HG03442 (cell line): Measurements from ENCODE around the gene FOXN1.
A peak's percentile ranks its signal among the peaks of the same experiment; 100 is the strongest.
"Not testable (repeated sequence)": the region's sequence is repeated elsewhere in the genome, so short reads cannot be mapped to it uniquely, and the experiment has no call there.

Source experiments
- ATAC-seq: cut with Tn5 transposase; IDR thresholded peaks from one replicate; pipeline ENCODE4 v1.9.1; 2021; ENCODE audit warnings: mild to moderate bottlenecking, moderate library complexity; ENCODE audit not compliant: unreplicated experiment

Gene FOXN1, protein sequence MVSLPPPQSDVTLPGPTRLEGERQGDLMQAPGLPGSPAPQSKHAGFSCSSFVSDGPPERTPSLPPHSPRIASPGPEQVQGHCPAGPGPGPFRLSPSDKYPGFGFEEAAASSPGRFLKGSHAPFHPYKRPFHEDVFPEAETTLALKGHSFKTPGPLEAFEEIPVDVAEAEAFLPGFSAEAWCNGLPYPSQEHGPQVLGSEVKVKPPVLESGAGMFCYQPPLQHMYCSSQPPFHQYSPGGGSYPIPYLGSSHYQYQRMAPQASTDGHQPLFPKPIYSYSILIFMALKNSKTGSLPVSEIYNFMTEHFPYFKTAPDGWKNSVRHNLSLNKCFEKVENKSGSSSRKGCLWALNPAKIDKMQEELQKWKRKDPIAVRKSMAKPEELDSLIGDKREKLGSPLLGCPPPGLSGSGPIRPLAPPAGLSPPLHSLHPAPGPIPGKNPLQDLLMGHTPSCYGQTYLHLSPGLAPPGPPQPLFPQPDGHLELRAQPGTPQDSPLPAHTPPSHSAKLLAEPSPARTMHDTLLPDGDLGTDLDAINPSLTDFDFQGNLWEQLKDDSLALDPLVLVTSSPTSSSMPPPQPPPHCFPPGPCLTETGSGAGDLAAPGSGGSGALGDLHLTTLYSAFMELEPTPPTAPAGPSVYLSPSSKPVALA

DNA sequence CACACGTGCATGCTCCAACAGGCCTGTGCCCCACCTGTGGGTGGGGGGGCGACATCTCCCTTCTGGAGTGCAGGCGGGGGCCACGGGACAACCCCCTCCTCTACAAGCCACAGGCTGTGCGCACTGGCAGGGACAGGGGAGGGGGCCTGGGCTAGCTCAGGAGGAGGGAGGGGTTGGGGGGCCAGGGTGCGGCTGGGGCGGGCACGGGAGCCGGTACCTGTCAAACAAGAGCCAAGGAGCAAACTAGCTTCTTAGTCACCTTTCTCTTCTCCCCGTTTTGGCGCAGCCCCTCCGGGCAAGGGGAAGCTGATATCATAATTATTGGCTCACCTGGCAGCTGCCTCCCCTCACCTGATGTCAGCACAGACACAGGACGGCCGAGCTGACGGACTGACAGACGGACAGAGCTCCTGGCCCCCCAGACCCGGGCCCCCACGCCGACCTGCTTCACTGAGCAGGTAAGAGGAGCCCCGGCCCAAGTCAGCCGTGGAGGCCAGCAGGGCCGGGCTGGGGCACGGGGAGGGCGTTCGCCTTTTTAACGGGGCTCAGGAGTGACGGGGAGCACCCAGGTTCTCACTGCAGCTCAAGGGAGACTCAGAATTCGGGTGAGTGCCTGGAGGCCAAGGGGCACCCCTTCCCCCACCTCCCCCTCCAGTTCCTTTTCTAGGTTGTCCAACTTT lies at the start of gene FOXN1:
TSS of gene FOXN1 (plus strand) at position 363 of the 680 bp plus-strand sequence. CDS start 17,622 bp downstream, outside the sequence.
- ATAC-seq = no peak

DNA sequence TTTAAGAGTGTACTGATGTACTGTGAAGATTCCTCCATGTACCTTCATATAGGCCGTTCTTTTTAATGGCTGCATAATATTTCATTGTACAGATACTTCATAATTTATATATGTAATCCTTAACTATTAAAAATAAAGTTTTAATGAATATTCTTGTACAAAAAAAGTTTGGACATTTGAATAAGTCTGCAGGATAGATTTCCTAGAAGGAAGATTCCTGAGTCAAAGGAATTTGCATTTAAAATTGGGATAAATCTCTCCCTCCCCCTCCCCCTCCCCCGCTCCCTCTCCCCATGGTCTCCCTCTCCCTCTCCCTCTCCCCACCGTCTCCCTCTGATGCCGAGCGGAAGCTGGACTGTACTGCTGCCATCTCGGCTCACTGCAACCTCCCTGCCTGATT lies 48.3 kb upstream of the FOXN1 start:
- ATAC-seq = no peak

- not testable (repeated sequence) for ATAC-seq
These were observed 47.3 kb upstream of the FOXN1 start for GRCh38 chr17:28458881-28459280.

DNA sequence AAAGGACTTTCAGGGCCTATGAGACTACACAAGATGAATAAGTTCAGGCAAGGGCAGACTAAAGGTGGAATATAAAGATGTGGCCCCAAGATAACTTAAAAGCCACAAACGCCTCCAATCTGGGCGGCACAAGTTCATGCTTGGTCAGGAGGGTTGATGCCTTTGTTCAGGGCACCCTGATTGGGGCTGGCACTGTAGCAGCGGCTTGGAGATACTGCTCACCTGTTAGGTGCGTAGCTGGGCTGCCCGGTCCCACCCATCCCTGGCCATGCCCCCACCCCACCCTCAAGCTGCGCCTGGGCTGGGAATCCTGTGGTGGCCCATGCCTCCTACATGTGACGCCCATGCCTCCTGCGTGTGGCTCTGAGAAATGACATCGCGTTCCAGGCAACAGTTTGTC lies 45.2 kb upstream of the FOXN1 start:
- no peak for ATAC-seq

GRCh38 chr17:28466001-28466400 lies 40.1 kb upstream of the FOXN1 start:
- no peak for ATAC-seq

GRCh38 chr17:28466521-28467048 lies 39.6 kb upstream of the FOXN1 start:
- no peak for ATAC-seq

- no peak for ATAC-seq
These were observed 38.6 kb upstream of the FOXN1 start for GRCh38 chr17:28467456-28468025.

DNA sequence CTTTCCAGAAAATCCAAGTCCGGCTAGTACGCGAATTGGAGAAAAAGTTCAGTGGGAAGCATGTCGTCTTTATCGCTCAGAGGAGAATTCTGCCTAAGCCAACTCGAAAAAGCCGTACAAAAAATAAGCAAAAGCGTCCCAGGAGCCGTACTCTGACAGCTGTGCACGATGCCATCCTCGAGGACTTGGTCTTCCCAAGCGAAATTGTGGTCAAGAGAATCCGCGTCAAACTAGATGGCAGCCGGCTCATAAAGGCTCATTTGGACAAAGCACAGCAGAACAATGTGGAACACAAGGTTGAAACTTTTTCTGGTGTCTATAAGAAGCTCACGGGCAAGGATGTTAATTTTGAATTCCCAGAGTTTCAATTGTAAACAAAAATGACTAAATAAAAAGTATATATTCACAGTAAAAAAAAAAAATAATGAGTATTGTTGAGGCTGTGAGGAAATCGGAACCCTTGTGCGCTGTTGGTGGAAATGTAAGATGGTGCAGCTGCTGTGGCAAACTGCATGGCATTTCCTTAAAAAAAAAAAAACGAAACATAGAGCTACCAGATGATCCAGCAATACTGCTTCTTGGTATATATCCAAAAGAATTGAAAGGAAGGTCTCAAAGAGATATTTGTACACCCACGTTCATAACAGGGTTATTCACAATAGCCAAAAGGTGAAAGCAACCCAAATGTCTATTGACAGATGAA lies 38.0 kb upstream of the FOXN1 start:
- ATAC-seq = not testable (repeated sequence)

- ATAC-seq = peak; percentile 52
These were observed 37.4 kb upstream of the FOXN1 start for GRCh38 chr17:28468781-28469180.

DNA sequence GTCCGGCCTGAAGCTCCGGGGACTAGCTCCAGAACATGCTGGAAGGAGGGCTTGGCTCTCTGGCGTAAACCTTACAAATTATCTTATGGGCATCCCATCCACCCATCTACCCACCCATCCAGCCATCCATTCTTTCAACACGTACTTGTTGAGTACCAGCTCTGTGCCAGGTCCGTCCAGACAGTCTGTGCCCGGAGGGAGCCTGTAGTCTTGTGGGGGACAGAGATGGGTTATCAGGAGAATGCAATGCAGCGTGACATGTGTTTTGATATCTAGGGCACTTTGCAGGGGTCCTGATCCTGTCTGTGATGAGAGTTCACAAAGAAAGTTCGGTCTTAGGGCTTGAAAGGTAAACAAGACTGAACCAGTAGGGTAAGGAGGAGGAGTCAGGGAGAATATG lies 36.8 kb upstream of the FOXN1 start:
- ATAC-seq = no peak

DNA sequence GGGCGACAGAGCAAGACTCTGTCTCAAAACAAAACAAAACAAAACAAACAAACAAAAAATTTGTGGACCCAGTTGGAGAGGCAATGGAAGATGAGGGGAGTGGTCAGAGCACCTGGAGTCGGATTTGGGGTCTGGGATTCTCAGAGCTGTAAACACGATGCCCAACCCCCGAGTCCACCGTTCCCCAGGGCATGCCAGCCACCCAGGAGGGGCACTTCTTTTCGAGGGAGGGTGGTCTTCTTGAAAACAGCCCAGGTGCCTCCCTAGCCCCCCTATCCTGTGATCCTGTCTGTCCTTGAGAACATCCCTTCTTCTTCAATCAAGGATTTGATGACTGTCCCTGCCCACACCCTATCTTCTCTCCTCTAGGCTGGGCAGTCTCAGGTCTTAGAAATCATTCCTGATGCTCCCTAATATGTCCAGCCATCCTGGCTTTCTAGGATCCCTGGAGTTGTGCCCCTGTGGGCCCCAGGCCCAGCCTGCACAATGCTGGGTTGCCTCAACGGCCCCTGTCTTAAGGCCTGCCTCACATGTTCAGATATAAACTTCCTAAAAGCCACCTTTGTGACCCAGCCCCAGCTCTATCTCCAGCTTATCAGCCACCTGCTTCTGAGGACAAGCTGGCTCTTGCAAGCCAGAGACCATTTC lies 35.8 kb upstream of the FOXN1 start:
- no peak for ATAC-seq

GRCh38 chr17:28470914-28471366 lies 35.2 kb upstream of the FOXN1 start:
- no peak for ATAC-seq

DNA sequence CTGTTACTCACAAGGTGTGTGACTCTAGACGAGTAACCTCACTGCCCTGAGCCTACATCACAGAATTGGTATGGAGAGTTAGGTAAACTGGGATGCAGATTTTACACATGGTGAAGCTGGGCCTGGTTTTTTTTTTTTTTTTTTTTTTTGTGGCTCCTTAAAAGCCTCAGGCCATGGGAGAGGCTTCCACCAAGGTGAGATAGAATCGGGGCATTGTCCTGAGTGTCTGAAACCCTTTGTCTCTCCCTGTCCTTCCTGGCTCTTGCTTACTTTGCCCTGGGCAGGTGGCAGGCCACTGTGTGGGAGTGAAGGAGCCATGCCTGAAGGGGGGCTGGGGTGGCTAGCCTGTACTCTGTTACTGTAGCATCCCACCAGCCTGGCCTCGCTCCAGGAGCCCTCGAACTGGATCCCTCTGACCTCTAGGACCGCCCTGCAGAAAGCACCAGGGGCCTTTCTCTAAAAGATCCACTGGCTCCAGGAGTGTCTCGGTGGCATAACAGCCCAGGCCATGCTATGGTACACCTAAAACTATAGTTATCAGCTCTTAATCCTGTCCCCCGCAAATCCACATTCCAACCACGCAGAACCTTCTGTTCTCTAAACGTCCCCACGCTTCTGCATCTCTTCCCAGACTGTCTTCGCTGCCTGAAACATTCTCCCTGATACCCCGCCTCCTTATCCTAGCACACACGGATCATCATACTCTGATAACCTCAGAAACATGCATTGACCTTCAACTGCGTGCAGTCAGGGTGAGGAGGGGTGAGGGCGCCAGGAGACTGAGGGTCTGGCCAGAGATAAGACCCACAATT lies 34.4 kb upstream of the FOXN1 start:
- no peak for ATAC-seq

DNA sequence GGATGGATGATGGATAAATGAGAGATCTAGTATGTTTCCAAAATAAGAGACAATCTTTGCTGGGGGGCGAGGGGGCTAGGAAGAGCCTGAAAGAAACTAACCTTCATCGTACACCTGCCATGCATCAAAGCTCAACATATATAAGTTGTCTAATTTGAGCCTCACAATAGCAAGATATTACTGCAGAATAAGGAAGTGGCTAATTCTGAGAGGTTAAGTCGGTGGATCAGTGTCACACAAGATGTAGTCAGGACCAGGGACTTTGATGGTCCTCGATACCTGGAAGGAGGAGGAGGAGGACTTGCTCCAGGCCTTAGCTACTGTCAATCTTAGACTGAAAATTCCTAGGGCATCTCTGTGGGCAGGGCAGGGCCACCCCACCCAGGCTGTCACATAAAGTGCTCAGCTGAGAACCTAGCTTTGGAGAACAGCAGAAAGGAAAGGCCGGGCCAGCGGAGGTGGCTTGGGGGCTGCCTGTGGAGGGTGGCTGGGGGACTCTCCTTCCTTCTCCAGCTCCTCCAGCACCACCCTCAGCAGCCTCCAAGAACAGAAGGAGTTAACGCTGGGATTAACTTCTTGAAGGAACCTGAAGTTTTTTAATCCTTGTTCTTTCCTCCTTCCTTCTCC lies 33.2 kb upstream of the FOXN1 start:
- no peak for ATAC-seq

GRCh38 chr17:28473542-28473941 lies 32.6 kb upstream of the FOXN1 start, which contains the start of gene SLC13A2:
Gene SLC13A2 (plus strand): TSS chr17:28473644. CDS start chr17:28473713, 69 bp downstream.
- no peak for ATAC-seq

- no peak for ATAC-seq
These were observed 32.0 kb upstream of the FOXN1 start for GRCh38 chr17:28474111-28474531.

DNA sequence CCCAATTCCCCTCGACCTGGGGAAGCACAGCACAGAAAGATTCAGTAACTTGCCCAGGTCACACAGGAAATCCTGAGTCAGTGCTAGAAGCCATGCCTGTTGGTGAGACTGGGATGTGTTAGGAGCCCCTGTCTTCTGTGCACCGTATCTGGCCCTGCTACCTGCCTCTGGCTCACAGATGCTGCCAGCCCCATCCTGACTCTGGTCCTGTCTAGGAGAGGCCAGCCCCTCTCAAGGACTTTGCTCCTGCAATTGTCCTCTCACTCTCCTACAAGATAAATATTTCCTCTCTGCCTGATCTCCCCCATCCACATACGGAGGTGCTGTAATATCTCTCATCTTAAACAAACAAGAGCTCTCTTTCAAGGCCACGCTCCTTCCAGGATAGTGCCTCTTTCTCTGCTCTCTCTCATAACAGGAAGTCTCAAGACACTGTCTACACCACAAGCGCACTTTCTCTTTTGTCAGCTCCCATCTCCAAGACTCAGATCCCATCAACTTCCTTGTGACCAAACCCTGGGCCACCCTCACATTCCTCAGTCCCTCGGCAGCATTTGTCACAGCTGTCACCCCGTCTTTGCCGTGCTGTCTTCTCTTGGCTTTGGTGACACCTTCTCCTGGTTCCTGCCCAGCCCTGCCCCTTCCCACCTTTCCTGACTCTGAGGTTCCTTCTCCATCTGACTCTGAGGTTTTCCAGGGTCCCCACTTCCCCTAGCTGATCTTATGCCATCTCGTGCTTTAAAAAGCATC lies 30.8 kb upstream of the FOXN1 start:
- ATAC-seq = no peak
